Adrenal gland (tissue), 12 donors: ENCODE results near the gene PGBD5. TPM values are rescaled to one million over a fixed set of nuclear protein-coding genes. Genes with fewer than 3 reads are reported as not detected.

Source experiments
- DNase-seq, 7 donors: peaks; one replicate each; pipeline ENCODE4 v3.0.0-alpha.2; 2019 to 2020
- H3K27ac ChIP-seq, 5 donors: fragments of 200-600 bp; sonication (generic) in 4 of 5; 1 replicate in 3 of 5; 2 replicates in 2 of 5; pipeline versions ENCODE4 v1.5.1 to v1.8.0; 2016 to 2020; ENCODE audit warnings: mild to moderate bottlenecking in 1 of 5
- H3K27me3 ChIP-seq: fragments of 200-600 bp; 2 replicates; pipeline ENCODE4 v1.8.0; 2021
- H3K36me3 ChIP-seq, 2 donors: fragments of 200-600 bp; replicated peaks in 1 of 2; 1 replicate in 1 of 2; 2 replicates in 1 of 2; pipeline versions ENCODE4 v1.5.1 to v1.8.0; 2018 to 2022
- H3K4me1 ChIP-seq, 2 donors: fragments of 200-600 bp; replicated peaks in 1 of 2; 1 replicate in 1 of 2; 2 replicates in 1 of 2; pipeline versions ENCODE4 v1.5.1 to v1.8.0; 2018 to 2021
- H3K4me3 ChIP-seq, 4 donors: fragments of 200-600 bp; sonication (generic) in 3 of 4; one replicate each; pipeline ENCODE4 v1.5.1; 2016 to 2018
- H3K9me3 ChIP-seq, 3 donors: fragments of 200-600 bp; sonication (generic) in 1 of 3; replicated peaks in 1 of 3; 1 replicate in 2 of 3; 2 replicates in 1 of 3; pipeline versions ENCODE4 v1.5.1 to v1.8.0; 2016 to 2021
- POLR2A ChIP-seq, 2 donors: fragments of 450-650 bp; IDR thresholded peaks; one replicate each; pipeline ENCODE4 v1.6.1; 2017; ENCODE audit warnings: antibody characterized with exemption in 2 of 2, mild to moderate bottlenecking in 2 of 2, moderate library complexity in 1 of 2
- WGBS, 4 donors: extraction: QIAGEN DNeasy Blood & Tissue Kit in 2 of 4; methylation state at CpG; one replicate each; pipeline versions ENCODE4 v1.1.5 to v1.1.7; 2013 to 2017; 5-methylcytosine and 5-hydroxymethylcytosine counted together
- intact Hi-C, 2 donors: fragments of 100-400 bp; cut with DNase I; formaldehyde crosslinking; loops; one replicate each; pipeline versions ENCODE4 v1.14.1 to v1.15.0; 2022 to 2023
- polyA plus RNA-seq, 3 donors: library from polyadenylated mRNA; stranded (reverse); fragments of 200-250 nt in 2 of 3; fragments of 350-450 nt in 1 of 3; fragmentation: Illumina TruSeq in 1 of 3; extraction: RNeasy Lipid Tissue Mini Kit (QIAGEN cat#74804) in 1 of 3; gene quantifications; one replicate each; pipeline ENCODE4 v1.2.3, GENCODE V29; 2013 to 2014
- total RNA-seq, 9 donors: library from RNA; depleted of rRNA in 4 of 9; stranded (reverse); fragments of >200 nt in 4 of 9; fragments of 120-200 nt in 1 of 9; fragmentation: NEBNext Ultra II Directional in 1 of 9; extraction: Animal tissue kit (Norgen Biotek cat#: 25700) in 1 of 9; gene quantifications; one replicate each; pipeline versions ENCODE4 v1.1.0 to v1.2.4, GENCODE V29; 2013 to 2023
- TF ChIP-seq, protein P1 (sequence below), 6 experiments: fragments of 450-650 bp in 4 of 6; fragments of 200-600 bp in 2 of 6; sonication (generic) in 1 of 6; IDR thresholded peaks; 1 replicate in 5 of 6; 2 replicates in 1 of 6; pipeline versions ENCODE4 v1.5.1 to v1.8.0; 2016 to 2021; ENCODE audit warnings: antibody characterized with exemption in 6 of 6, mild to moderate bottlenecking in 2 of 6, moderate library complexity in 1 of 6
- donor health status: healthy with polysubstance abuse.
- donor health status: Bipolar disorder and iron deficiency.
- donor health status: DM: yes; HTN: yes; CAD: no.
- donor health status: DM: no; HTN: no; CAD: no.
- donor health status: DM: no; HTN: no; CAD: no.
- donor health status: DM: yes; HTN: yes; CAD: no.

Gene PGBD5
- total and polyA plus RNA-seq, 12 donors: 1.5 to 27.9 (median 9.9) TPM

DNA sequence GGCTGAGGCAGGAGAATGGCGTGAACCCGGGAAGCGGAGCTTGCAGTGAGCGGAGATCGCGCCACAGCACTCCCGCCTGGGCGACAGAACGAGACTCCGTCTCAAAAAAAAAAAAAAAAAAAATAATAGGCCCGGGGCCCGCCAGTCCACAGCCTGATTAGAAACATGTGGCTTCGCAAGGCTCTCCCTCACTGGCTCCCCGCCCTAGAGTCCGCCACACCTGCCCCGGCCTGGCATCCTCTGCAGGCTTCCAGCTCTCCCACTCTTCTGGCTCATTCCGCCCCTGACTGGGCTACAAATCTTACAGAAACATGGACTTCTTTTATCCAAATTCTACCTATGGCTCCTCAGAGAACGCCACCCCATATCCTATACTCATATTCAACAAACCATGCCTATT lies 32.4 kb downstream of the PGBD5 start:
- Histone ChIP-seq H3K4me3 (no peak overlapping the region), H3K27me3 (no peaks in the 10 kb centered on the region), H3K27ac (no peak overlapping the region), H3K36me3 (no peaks in the 10 kb centered on the region), H3K9me3 (no peaks in the 10 kb centered on the region), H3K4me1 (peaks cover 1 to 2% of the 10 kb centered on the region in 2 donors)
- 95 to 100% (median 96%) methylated on average over 8 to 18 of the region's 18 CpGs for WGBS, 4 donors
- DNase-seq: no peak
- intact Hi-C loops: no loop called here
- no peak for TF ChIP-seq POLR2A (IDR thresholded peaks at IDR 0.05)
- TF ChIP-seq, protein P1, sequence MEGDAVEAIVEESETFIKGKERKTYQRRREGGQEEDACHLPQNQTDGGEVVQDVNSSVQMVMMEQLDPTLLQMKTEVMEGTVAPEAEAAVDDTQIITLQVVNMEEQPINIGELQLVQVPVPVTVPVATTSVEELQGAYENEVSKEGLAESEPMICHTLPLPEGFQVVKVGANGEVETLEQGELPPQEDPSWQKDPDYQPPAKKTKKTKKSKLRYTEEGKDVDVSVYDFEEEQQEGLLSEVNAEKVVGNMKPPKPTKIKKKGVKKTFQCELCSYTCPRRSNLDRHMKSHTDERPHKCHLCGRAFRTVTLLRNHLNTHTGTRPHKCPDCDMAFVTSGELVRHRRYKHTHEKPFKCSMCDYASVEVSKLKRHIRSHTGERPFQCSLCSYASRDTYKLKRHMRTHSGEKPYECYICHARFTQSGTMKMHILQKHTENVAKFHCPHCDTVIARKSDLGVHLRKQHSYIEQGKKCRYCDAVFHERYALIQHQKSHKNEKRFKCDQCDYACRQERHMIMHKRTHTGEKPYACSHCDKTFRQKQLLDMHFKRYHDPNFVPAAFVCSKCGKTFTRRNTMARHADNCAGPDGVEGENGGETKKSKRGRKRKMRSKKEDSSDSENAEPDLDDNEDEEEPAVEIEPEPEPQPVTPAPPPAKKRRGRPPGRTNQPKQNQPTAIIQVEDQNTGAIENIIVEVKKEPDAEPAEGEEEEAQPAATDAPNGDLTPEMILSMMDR (IDR thresholded peaks at IDR 0.05): no peak

DNA sequence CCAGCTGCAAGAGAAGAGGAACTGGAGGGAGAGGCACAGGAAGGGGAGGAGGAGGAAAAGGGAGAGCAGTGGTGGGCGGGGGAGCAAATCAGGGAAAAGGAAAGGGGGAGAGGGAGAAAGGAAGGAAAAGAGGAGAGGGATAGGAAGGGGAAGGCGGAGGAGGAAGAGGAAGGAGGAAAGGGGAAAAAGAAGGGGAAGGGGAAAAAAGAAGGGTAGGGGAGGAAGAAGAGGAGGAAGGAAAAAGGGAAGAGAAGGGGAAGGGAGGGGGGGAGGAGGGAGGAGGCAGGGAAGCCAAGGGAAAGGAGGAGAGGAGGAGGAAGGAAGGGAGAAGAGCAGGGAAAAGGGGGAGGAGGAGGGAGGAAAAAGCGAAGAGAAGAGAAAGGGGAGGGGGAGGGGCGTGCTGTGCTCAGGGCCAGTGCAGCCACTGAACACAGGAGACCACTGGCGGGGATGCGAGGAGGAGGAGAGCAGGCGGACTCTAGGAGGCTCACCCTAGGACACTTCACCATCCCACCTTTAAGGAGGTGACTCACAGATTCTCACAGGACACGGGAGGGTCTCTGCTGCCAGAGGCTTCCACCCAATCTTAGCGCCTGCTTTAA lies 33.1 kb downstream of the PGBD5 start:
- Histone ChIP-seq H3K9me3 (no peaks in the 10 kb centered on the region), H3K27me3 (no peaks in the 10 kb centered on the region), H3K36me3 (no peaks in the 10 kb centered on the region), H3K27ac (no peak overlapping the region), H3K4me1 (peaks cover 3% of the 10 kb centered on the region in 2 donors), H3K4me3 (no peak overlapping the region)
- TF ChIP-seq POLR2A (IDR thresholded peaks at IDR 0.05): no peak
- TF ChIP-seq, protein P1 (IDR thresholded peaks at IDR 0.05): no peak
- no peak for DNase-seq
- intact Hi-C loops: no loop called here
- WGBS, 4 donors: 84 to 87% (median 85%) methylated on average over 9 of the region's 9 CpGs

DNA sequence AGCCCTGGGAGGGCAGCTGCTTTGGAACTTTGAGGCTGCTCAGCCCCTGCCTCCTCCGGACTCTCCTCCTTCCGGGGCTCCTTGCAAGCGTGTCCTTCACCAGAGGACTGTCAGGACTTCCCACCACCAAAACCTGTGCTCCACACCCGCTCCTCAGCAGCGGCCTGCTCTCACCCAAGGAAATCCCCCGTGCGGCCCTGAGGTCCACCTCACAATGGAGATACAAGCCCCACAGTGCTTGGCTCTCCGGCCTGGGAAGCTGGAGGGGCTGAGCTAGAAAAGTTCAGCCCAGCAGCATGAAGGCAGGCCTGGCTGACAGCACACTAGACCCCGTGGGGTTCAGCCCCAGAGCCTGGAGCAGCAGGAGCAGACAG lies 33.6 kb downstream of the PGBD5 start:
- Histone ChIP-seq H3K4me3 (no peak overlapping the region), H3K27me3 (no peaks in the 10 kb centered on the region), H3K4me1 (peaks cover 3% of the 10 kb centered on the region in 2 donors), H3K27ac (no peak overlapping the region), H3K36me3 (no peaks in the 10 kb centered on the region), H3K9me3 (no peaks in the 10 kb centered on the region)
- no peak for DNase-seq
- 67 to 73% (median 71%) methylated on average over 7 to 9 of the region's 9 CpGs for WGBS, 4 donors
- intact Hi-C loops: no loop called here
- TF ChIP-seq, protein P1 (IDR thresholded peaks at IDR 0.05): no peak
- TF ChIP-seq POLR2A (IDR thresholded peaks at IDR 0.05): no peak

DNA sequence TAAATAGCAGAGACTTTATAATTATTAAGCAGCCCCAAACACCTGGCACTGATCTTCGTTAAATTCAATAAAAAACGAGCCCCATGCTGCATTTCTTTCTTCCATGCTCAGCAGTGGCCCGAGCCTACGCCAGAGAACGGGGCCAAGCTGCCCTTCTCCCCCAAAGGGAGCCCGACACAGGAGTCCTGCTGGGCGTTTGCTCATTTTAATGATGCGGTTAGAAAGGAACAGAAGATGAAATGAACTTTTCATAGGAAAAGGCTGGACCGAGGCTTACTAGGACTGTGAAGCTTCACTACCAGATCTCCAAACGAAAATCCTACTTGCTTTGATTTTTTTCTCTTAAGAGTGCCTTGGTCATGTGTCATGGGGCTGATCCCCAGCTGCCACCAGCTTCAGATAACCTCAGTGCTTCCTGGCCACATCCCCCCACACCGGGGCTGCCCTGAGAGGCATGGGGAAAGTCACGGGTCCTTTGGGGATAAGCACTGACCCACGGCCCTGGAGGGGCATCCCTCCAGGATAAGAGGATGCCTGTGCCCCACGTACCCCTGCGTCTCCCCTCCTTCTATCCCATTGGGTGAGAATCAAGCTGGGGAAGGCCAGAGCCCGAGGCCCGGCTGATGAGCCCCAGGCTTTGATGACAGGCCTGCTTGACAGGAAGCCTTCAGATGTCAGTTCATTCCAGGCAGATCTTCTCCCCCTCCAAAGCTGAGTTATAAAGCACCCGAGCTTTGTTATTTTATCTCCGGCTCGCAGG lies 34.2 kb downstream of the PGBD5 start:
- intact Hi-C loops: no loop called here
- no peak for DNase-seq
- Histone ChIP-seq H3K27me3 (no peaks in the 10 kb centered on the region), H3K9me3 (no peaks in the 10 kb centered on the region), H3K36me3 (no peaks in the 10 kb centered on the region), H3K4me1 (peaks cover 3% of the 10 kb centered on the region in 2 donors), H3K4me3 (no peak overlapping the region), H3K27ac (no peak overlapping the region)
- WGBS, 4 donors: 66 to 77% (median 72%) methylated on average over 20 of the region's 20 CpGs
- TF ChIP-seq, protein P1 (IDR thresholded peaks at IDR 0.05): no peak
- no peak for TF ChIP-seq POLR2A (IDR thresholded peaks at IDR 0.05)
